ENCODE measurements around the gene PTDSS2. TPM values are rescaled to one million over a fixed set of nuclear protein-coding genes. Genes with fewer than 3 reads are reported as not detected.
A peak's percentile ranks its signal among the peaks of the same experiment; 100 is the strongest.

PTDSS2 gene
- total RNA-seq, 1 experiment from 2014 or later: 37.6 TPM

DNA sequence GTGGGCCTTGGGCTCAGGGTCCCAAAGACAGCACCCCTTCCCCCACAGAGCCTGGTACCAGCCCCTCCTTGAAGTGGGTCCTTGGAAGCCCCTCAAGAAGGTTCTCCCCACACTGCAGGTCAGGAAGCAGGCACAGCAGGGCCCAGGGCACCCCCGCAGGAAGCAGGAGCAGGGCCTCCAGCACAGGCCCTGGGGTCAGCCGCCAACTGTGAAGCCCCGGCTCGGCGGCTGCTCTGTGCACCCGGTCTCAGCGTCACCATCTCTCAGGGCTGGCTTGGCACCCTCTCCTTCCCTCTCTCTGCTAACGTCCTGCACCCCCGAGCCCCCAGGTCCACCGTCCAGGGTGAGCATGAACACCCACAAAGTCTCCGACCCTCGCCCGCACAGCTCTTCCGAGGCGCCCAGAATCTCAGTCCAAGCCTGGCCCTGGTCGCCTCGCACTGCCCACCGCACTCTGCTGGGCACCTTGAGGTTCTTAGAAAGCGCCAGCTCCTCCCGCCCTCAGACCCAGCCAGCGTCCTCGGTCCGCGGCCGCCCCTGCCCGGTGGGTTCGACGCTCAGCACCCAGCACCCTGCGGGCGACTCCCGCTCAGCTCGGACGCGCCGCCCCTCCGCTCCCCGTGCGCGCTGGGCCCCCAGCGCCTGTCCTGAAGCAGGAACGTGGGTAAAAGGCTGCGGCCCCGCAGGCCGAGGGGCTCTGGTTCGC, 33.9 kb upstream of the PTDSS2 start:
- Histone ChIP-seq H3K27ac (ENCODE audit: low read depth, low read length, poor library complexity, severe bottlenecking) (no peak overlapping the region), H3K9me3 (ENCODE audit: low read depth, low read length, poor library complexity, severe bottlenecking) (no peaks in the 10 kb centered on the region), H3K4me1 (ENCODE audit: insufficient read depth, low read length, poor library complexity, severe bottlenecking) (no peaks in the 10 kb centered on the region), H3K4me3 (ENCODE audit: low read depth, low read length, poor library complexity, severe bottlenecking) (peak overlapping the region; percentile 15), H3K36me3 (ENCODE audit: insufficient read depth, low read length, poor library complexity, severe bottlenecking) (no peaks in the 10 kb centered on the region), H3K27me3 (replicated peaks; ENCODE audit: insufficient read depth, low read depth, low read length, poor library complexity) (peaks cover 37% of the 10 kb centered on the region)
- ChIA-PET POLR2A (ENCODE audit: low non-redundant PET) (no interaction called here), CTCF (no interaction called here)
- intact Hi-C loops (cut with micrococcal nuclease; ENCODE audit: unreplicated experiment): no loop called here
- BruUV-seq (replicated peaks): no TSS peak
- no peak for DNase-seq (ENCODE audit: low spot score)
- TF ChIP-seq EZH2 (IDR thresholded peaks at IDR 0.05; ENCODE audit: borderline replicate concordance, low read depth, low read length, poor library complexity, severe bottlenecking) (no peak), CTCF (conservative IDR thresholded peaks at IDR 0.05; ENCODE audit: low read depth, low read length) (no peak)

DNA sequence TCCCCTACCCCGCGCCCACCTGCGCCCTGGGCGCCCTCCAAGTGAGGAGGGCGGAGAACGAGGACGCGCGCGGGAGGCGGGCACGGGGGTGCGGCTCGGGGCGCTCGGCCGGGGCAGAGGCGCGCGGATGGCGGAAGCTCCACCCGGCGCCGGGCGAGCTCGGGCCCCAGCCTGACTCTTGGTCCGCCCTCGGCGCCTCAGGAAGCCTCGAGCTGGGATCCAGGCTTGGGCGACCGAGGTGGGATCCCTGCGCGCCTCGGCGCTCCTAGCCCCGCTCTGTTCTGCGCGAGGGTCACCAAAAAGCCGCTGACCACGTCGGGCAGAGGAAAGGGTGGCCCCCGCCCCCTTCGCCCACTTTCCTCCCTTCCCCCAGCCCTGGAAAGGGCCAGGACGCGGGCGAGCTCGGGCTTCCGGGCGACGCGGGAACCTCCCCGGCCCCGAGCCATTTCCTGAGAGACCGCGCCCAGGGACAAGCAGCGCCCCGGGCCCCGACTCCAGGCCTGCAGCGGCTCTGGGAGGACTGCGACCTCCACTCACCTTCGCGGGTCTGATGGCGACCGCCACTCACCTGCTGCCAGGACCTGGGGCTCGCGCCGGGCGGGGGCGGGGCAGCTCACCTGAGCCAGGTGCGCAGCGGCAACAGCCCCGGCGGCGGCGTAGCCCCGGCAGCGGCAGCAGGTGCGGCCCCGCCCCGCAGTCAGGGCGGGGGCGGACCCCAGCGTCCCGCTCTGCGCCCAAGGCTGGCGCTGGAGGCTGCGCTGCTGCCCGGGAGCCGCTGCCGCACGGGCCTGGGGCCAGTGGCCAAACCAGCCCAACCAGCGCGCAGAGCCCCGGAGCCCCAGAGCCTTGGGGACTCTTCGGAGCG, 33.1 kb upstream of the PTDSS2 start:
- CTCF ChIA-PET: no interaction called here
- H3K27ac ChIP-seq (ENCODE audit: low read depth, low read length, poor library complexity, severe bottlenecking): no peak overlapping the region
- no peaks in the 10 kb centered on the region for H3K36me3 ChIP-seq (ENCODE audit: insufficient read depth, low read length, poor library complexity, severe bottlenecking)
- no peak for DNase-seq (ENCODE audit: low spot score)
- intact Hi-C loops (cut with micrococcal nuclease; ENCODE audit: unreplicated experiment): no loop called here
- H3K4me1 ChIP-seq (ENCODE audit: insufficient read depth, low read length, poor library complexity, severe bottlenecking): no peaks in the 10 kb centered on the region
- H3K9me3 ChIP-seq (ENCODE audit: low read depth, low read length, poor library complexity, severe bottlenecking): no peaks in the 10 kb centered on the region
- TF ChIP-seq EZH2 (IDR thresholded peaks at IDR 0.05; ENCODE audit: borderline replicate concordance, low read depth, low read length, poor library complexity, severe bottlenecking) (no peak), CTCF (conservative IDR thresholded peaks at IDR 0.05; ENCODE audit: low read depth, low read length) (no peak)
- peak overlapping the region; percentile 15 for H3K4me3 ChIP-seq (ENCODE audit: low read depth, low read length, poor library complexity, severe bottlenecking)
- BruUV-seq (replicated peaks): no TSS peak
- POLR2A ChIA-PET (ENCODE audit: low non-redundant PET): no interaction called here
- H3K27me3 ChIP-seq (replicated peaks; ENCODE audit: insufficient read depth, low read depth, low read length, poor library complexity): peaks cover 37% of the 10 kb centered on the region

GRCh38 chr11:417652-418342, 32.3 kb upstream of the PTDSS2 start:
- no TSS peak for BruUV-seq (replicated peaks)
- intact Hi-C loops (cut with micrococcal nuclease; ENCODE audit: unreplicated experiment): no loop called here
- POLR2A ChIA-PET (ENCODE audit: low non-redundant PET): no interaction called here
- Histone ChIP-seq H3K36me3 (ENCODE audit: insufficient read depth, low read length, poor library complexity, severe bottlenecking) (no peaks in the 10 kb centered on the region), H3K27ac (ENCODE audit: low read depth, low read length, poor library complexity, severe bottlenecking) (no peak overlapping the region), H3K27me3 (replicated peaks; ENCODE audit: insufficient read depth, low read depth, low read length, poor library complexity) (peaks cover 37% of the 10 kb centered on the region), H3K4me1 (ENCODE audit: insufficient read depth, low read length, poor library complexity, severe bottlenecking) (no peaks in the 10 kb centered on the region), H3K9me3 (ENCODE audit: low read depth, low read length, poor library complexity, severe bottlenecking) (no peaks in the 10 kb centered on the region), H3K4me3 (ENCODE audit: low read depth, low read length, poor library complexity, severe bottlenecking) (no peak overlapping the region)
- no peak for DNase-seq (ENCODE audit: low spot score)
- CTCF ChIA-PET: no interaction called here
- no peak for TF ChIP-seq EZH2 (IDR thresholded peaks at IDR 0.05; ENCODE audit: borderline replicate concordance, low read depth, low read length, poor library complexity, severe bottlenecking)
- TF ChIP-seq CTCF (conservative IDR thresholded peaks at IDR 0.05; ENCODE audit: low read depth, low read length): no peak

Measured in A673 (cell line).